Brain pericyte (primary cell): ENCODE measurements around the gene PPL.
A peak's percentile ranks its signal among the peaks of the same experiment; 100 is the strongest.
"Not testable (repeated sequence)": the region's sequence is repeated elsewhere in the genome, so short reads cannot be mapped to it uniquely, and the experiment has no call there.

Experiments
- DNase-seq: peaks from one replicate; pipeline ENCODE4 v3.0.0-alpha.2; 2012; ENCODE audit warnings: low read depth, low spot score

The PPL gene

DNA sequence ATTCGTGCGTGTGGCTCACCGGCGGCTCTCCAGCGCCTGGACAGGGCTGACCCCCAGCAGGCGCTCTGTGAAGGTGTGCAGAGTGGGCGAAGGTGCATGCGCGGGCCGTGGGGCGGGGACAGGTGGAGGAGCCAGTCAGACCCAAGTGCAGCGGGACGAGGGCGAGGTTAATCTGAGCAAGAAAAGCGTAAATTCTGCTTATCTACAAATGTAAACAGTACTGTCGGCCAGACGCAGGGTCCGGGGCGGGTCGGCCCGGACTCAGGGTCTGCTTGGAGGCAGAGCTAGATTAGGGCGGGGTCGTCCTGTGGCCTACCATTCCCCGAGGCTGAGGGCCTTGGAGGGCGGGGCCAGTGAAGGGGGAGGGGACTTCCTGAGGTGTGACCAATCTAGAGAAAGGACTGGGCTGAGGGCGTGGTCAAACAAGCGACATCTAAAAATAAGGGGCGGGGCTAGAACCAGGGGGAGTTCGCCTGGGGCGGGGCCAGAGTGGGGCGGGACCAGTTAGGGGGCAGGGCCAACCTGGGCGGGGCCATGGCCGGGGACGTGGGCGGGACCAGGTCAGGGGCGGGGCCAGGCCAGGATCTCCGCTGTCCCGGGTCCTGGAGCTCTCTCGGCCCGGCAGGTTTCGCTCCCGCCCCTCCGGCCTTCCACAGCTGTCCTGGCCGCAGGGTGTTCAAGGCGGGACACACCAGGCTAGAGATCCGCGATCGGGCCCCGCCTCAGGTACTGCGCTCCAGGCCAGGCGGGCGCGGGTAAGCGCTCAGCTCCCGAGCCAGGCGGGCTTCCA lies 21.0 kb upstream of the PPL start, which contains the start of gene SEC14L5:
TSS of gene SEC14L5 (plus strand) at position 611 of the 790 bp plus-strand sequence. CDS start 994 bp downstream, outside the sequence.
- DNase-seq, result peak; percentile 77

DNA sequence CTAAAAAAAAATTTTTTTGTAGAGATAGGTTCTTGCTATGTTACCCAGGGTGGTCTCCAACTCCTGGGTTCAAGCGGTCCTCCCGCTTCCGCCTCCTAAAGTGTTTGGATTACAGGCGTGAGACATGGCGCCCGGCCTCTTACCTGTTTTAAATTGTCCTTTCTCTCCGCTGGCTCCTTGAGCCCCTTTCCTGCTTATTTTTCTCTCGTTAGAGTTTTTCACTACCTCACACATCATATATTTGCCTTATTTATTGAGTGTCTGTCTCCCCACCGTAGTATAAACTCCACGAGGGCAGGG lies 20.4 kb upstream of the PPL start:
- no peak for DNase-seq

DNA sequence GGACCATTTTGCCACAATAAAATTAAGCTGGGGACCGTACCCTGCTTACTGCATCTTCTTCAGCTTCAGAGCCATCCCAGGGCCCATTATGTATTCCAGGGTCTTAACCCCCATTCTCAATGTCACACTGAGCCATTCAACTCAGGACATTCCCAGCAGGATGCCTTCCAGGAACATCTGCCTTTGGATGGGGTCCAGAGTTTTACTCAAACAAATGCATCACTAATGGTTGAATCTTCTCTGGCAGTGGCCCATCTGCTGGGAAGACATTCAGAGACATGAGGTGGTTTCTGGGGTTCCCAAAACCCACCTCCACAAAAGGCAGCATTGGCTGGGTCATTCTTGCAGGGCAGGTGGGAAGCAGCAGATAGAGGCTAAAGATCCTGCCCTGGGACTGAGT lies 17.8 kb upstream of the PPL start:
- DNase-seq, result no peak

DNA sequence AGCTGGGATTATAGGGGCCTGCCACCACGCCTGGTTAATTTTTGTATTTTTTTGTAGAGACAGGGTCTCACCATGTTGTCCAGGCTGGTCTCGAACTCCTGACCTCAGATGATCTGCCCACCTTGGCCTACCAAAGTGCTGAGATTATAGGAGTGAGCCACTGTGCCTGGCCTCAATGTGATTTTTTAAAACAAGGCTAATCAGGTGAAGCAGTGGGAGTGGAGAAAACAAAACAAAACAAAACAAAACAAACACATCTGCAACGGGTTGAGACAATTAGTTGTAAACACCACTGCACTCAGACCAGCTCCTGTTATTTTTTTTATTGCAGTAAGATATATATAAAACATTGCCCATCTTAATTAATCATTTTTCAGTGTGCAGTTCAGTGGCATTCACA lies 14.6 kb upstream of the PPL start:
- DNase-seq, result not testable (repeated sequence)

DNA sequence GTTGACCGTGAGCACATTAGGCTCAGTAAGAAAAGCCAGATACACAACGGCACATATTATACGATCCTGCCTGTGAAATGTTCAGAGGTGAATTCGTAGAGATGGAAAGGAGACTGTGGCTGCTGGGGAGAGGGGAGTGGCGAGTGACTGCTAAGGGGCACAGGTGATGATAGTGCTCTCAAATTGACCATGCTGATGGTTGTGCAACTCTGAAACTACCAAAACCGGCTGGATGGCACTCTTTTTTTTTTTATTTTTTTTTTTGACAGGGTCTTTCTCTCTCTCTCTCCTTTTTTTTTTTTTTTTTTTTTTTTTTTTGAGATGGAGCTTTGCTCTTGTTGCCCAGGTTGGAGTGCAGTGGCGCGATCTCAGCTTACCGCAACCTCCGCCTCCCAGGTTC lies 13.0 kb upstream of the PPL start:
- DNase-seq, result no peak

DNA sequence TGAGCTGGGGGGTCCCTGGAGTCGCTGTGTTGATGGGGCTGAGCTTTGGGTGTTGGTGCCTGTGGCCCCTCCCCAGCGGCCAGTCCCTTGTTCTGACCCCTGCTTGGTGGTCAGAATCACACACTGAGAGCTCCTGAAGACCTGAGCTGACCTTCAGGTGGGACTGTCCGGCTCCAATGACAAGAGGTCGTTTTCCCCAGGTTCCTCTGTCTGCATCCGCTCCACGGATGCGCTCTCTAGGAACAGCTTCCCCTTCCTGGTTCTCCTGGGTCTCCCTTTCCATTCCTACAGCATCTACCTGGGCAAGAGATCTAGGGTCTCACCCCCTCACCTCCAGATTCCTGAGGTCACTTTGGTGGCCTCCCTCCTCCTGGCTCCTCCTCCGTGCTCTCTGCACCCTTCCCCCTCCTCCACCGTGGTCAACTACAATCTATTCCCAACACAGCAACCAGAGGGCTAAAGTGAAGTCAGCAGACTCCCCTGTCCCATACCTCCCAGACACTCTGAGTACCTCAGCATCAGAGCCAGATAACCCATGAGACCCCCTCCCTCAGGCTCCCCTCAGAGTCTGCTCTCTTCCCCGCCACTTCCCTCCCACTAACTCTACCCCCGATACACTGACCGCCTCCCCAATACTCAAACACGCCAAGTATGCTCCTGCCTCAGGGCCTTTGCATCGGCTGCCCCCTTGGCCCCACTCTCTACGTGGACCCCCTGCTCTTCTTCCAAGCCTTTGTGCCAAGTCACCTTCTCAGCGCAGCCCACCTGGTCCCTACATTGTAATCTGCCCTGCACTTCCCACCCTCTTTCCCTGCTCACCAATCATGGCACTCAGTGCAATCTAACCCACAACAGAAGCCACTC lies 12.2 kb upstream of the PPL start:
- DNase-seq, result no peak

DNA sequence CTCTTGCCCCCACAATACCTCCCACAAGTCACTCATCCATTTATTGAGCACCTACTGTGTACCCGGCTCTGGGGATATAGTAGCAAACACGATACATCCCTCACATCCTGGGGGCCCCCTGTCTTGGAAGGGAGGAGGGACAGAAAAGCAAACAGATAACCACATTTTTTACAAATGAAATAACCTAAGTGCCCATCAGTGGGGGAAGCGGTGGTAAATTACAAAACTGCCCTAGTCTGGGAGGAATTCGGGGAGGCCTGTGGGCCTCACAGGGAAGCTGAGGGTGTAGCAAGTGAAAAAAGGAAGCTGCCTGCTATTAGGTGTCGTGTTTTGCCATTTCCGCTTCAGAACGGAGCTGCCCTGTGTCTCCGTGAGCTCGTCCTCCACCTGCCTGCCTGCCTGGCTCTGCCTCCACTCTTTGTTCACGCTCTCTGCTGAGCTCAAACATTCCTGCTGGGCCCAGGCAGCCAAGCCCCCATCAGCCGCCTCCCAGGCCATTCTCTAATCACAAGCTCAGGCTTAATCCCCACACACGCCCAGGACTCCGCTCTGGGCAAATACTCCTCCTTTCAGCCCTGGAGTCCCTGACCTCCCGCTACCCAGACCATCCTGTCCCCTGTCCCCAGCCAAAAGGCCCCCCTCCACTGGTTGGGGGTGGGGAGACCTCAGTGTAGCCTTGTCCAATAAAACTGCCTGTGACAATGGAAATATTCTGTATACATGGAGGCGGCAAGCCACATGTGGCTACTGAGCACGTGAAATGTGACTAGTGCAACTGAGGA lies 11.0 kb upstream of the PPL start:
- no peak for DNase-seq

DNA sequence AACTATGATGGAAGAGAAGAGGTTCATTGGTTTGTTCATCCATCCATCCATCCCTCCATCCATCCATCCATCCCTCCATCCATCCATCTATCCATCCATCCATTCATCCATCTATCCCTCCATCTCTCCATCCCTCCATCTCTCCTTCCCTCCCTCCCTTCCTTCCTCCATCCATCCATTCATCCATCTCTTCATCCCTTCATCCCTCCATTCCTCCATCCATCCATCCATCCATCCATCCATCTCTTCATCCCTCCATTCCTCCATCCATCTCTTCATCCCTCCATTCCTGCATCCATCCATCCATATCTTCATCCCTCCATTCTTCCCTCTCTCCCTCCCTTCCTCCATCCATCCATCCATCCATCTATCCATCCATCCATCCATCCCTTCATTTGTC lies 10.0 kb upstream of the PPL start:
- DNase-seq, result no peak

DNA sequence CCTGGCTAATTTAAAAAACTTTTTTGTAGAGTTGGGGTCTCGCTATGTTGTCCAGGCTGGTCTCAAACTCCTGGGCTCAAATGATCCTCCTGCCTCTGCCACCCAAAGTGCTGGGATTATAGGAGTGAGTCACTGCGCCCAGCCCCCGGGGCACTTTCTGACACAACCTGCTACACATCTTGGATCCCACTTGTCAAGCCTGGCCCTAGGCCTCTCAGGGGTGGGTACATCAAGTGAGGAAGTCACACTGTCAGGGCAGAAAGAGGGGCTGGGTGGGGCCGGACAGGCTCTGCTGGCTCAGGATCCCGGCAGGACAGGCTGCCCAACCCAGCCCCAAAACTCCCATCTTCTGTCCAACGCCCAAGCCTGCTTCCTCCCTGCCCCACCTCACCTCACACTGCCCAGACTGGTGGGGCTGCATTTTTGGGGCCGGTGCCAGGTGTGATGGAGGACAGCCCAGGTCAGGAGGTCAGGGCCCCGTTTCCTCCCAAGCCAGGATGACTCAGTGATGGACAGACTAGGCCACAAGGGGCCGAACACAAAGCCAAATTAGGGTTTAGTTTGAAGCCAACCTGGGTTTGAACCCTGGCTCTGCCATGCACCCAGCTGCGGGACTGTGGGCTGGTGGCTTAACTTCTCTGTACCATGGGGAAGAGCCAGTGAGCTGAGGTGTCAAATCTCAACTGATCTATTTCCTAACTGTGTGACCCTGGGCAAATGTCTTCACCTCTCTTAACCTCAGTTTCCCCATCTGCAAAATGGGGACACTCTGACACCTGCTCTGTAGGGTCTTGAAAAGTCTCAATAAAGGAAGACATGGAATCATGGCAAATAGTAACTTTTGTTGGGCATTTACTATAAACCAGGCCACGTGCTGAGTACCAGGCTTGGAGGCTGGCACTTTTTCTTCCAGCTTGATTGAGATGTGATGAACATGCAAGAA lies 8.9 kb upstream of the PPL start:
- DNase-seq, result no peak

DNA sequence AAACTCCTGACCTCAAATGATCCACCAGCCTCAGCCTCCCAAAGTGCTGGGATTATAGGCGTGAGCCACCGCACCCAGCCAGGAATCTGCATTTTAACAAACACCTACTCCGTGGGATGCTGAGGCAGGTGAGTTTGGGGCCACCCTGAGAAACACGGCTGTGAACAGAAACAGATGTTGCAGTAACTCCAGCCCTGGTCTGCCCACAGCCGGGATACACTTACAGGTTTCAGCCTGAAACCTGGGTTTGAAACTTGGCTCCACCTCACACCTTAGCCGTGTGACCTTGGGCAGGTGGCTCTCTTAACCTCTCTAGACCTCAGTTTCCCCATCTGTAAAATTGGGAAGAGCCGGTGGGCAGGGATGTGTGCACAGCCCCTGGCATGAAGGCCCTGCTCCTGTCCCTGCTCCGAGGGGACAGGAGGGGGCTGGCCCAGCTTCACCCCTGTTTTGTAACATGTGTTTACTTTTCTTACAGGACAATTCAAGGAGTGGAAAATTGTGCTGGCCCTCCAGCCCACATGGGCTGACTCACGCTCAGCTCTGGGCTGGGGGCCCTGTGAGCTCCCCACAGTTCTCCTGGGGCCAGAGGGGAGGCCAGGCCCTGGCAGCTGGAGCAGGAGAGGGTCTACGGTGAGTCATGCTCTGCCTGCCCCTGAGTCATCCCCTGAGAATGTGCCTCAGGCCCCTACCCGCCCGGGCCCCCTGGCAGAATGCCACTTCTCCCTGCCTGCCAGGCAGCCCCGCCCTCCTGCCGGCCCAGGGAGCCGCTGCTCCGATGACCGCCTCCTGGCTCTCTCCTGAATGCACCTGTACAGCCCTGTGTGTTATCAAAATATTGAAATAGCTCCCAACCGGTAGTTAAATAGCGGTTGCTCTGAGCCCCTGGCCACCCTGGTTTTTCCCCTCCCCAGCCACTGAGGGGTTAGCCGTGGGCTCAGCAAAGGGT lies 7.7 kb upstream of the PPL start:
- DNase-seq, result peak; percentile 95

DNA sequence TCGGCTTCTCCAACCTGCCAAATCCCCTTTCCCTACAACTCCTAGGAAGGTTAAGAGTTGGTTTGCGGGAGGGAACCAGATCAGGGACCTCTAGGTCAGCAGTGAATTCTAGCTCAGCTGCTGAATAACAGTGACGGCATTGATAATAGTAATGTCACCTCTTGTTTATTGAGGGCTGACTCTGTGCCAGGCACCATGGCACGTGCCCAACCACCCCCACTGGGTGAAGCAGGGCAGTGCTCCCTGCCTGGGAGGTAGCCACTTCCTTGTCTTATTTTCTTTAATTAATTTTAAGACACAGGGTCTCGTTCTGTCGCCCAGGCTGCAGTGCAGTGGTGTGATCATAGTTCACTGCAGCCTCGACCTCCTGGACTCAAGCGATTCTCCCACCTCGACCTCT lies 5.5 kb upstream of the PPL start:
- no peak for DNase-seq

DNA sequence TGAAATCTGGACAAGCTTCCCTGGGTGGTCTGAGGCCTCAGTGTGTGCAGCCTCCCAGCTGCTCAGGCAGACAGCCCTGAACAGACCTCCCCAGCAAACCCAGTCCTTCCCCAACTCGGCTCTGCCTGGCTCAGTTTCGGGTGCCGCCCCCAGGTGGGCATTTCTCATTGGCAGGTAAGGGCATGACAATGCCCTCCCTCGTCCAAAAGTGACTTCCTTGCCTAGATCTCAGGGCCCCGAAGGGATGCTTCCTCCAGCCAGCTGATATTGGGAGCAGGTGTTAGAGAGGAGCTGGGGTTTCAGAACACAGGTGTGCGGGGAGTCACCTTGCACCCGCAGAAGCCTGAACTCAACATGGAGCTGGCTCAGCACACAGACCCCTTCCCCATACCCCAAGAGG lies 3.8 kb upstream of the PPL start:
- DNase-seq, result no peak

DNA sequence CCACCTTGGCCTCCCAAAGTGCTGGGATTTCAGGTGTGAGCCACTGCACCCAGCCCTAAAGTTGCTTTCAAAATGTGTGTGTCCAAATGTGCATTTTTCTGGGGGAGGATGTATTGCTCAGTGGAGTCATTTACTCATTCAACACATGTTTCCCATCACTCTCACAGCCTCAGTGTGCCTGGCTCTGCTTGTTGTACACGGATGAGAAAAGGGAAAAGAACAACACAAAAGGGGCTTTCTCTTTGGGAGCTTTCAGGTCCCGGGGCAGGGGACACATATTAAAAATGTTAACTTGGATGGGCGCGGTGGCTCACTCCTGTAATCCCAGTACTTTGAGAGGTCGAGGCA lies 1.7 kb upstream of the PPL start:
- no peak for DNase-seq

DNA sequence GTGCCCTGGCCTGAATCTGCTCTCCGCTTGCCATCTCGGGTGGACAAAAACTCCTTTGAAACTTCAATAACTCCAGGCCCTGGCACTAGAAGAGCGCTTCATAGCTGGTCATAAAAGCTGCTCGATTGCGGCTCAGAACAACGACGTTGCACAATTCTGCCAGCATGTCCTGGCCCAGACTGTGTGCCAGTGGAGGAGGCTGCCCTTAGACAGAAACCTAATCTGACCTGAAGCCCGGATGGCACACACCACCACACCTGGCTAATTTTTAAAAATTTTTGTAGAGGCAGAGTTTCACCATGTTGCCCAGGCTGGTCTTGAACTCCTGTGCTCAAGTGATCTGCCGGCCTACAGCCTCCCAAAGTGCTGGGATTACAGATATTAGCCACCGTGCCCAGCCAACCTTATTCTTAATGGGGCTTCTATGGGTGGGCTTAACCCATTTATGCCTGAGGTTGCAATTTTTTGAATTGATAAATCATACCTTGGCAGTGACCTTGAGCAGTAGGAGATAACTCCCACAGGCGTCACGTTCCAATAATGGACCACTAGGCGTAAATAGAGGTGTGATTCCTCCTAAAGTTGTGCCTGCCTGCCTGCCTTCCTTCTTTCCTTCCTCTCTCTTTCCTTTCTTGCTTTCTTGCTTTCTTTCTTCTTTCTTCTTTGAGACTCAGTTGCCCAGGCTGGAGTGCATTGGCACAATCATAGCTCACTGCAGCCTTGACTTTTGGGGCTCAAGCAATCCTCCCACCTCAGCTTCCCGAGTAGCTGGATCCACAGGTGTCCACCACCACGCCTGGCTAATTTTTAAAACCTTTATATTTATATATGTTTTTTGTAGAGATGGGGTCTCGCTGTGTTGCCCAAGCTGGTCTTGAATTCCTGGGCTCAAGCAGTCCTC lies 1.1 kb upstream of the PPL start:
- no peak for DNase-seq

DNA sequence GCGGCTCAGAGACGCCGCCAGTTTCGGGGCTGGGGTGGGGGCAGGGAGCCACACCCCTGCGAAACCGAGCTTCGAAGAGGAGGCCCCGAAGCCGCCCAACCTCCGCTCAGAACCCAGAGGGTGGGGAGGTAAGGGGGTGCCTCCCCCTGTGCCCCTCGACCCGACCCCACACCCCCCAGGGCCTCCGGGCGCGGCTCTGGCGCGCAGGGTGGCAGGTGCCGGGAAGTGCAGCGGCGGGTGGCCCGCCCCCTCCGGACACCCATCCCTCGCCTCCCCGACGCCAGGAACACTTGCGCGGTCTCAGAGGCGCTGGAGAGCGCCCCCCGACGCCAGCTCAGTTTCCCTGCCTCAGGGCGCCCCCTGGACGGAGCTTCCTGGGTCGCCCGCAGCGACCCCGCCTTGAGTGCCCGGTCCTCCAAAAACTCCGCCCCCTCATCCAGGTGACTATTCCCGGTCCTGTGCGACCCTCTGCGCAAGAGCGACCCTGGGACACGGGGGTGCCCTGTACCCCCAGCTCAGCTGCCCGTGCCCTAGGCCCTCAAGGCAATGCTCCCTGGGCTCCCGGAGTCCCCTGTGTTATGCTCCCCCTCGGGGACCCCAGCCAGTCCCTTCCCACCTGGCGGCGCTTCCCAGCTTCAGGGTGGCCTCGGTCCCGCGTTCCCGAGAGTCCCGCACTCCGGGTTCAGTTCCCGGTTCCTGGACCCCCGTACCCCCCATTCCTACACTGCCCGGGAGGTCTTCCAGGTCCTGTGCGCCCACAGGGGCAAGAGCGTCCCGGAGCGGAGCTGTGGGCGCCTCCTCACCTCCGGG lies 562 bp downstream of the PPL start:
- DNase-seq, result no peak

DNA sequence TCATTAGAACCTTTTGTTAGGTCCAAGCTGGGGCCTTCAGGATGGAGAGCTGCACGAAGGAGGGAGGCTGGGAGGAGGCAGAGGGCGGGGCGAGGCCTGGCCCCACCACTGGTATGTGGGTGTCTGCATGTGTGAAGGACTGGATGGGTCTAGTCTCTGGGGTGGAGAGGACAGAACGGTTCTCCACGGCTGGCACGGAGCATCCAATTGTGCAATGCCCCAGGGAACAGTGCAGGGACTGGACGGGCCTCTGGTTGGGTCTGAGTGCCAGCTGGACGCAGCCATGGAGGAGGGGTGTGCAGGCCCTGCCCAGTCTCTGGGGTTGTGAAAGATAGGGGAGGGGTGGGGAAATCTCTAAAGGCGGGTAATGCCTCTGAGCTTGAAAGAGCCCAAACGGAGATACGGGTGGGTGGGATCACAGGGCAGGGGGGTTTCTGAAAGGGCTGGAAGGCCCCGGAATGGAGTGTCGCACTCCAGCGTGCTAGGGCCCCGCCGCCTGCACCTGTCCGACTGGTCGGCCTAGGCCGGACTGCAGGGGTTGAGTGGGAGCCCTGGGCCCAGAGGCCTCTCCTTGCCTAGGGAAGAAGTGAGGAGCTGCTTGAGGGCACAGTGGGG lies 1.6 kb downstream of the PPL start:
- DNase-seq, result no peak

DNA sequence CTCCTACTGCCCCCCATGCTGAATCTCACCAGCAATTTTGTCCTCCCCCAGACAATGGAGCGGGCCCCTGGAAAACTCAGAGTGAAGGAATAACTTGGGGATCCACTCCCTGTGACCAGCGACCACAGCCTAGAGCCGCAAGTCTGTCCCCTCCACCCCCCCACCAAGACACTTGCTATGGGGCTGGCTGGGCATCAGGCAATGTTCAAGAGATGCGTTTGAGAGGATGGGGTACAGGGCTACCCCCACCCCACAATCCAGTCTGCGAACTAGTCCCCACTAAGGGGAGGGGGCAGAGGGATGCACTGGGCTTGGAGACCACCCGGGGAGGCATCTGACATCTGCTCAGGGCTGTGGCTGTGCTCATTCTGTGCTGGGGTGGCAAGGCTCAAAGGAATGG lies 2.4 kb downstream of the PPL start:
- no peak for DNase-seq

DNA sequence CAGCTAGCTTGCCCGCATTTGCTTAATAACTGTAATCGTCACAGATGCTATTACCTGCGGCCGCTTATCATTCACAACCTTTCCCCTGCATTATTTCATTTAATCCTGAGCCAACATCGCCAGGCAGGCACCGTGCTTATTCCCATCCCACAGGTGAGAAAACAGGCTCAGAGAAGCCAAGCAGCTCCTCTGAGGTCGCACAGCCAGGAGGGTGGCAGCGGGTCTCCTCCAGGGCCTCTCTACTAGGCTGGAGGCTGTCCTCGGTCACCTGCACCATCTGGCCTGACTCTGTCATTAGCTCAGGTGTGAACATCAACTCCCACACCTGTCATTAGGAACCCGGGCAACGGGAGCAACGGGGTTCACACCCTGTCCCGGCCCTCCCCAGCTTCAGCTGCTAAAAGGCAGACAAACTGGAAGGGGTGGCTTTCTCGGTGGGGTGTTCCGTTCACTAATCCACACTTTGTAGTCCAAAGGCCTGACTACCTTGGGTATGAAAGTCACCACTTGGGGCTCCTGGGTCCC lies 3.0 kb downstream of the PPL start:
- no peak for DNase-seq
